K562 (cell line): ENCODE measurements around the gene POLR2J. TPM values are rescaled to one million over a fixed set of nuclear protein-coding genes. Genes with fewer than 3 reads are reported as not detected.
"Not testable (repeated sequence)": the region's sequence is repeated elsewhere in the genome, so short reads cannot be mapped to it uniquely, and the experiment has no call there.

Experiments used
- ATAC-seq: fragments of 200-7000 bp; cut with Tn5 transposase; 3 replicates; pipeline ENCODE4 v1.9.1; 2020; ENCODE audit warnings: moderate library complexity
- BruUV-seq: library from RNA; stranded (reverse); fragments of 400-500 nt; replicated peaks from 2 replicates; lab custom pipeline; 2021; lab: Mats Ljungman, UMichigan
- CTCF ChIA-PET: fragments of 300-600 bp; formaldehyde crosslinking; extraction: SDS; loops from one replicate; lab custom pipeline; 2021; ENCODE audit warnings: low intra/inter-chr PET ratio; lab: Yijun Ruan, JAX
- POLR2A ChIA-PET: fragments of 300-600, 350-650 bp; sonication (Branson Sonifier 250); formaldehyde crosslinking; extraction: SDS; loops from one replicate; lab custom pipeline; 2021; ENCODE audit warnings: antibody characterized with exemption, inconsistent platforms; lab: Yijun Ruan, JAX
- DNase-seq, 4 experiments: peaks; one replicate each; pipeline versions ENCODE4 v3.0.0 to v3.0.0-alpha.2; 2011 to 2018; ENCODE audit warnings: low spot score in 3 of 4, mixed read lengths in 3 of 4; ENCODE audit errors: extremely low read depth in 1 of 4
- FAIRE-seq: peaks from 2 replicates; lab custom pipeline; 2011; peaks lifted over from hg19 to GRCh38; lab: Jason Lieb, UNC
- H2AFZ ChIP-seq: 2 replicates; pipeline ENCODE4 v1.6.0; 2011; ENCODE audit warnings: low read depth, low read length, control low read depth, inconsistent platforms
- H3K27ac ChIP-seq: fragments of 200-600 bp; 3 replicates; pipeline ENCODE4 v1.8.0; 2011; ENCODE audit warnings: low read depth, mild to moderate bottlenecking, control low read depth, inconsistent platforms, low read length, moderate library complexity, mixed read lengths; ENCODE audit errors: extremely low read depth
- H3K27me3 ChIP-seq, 2 experiments: fragments of 300-600 bp in 1 of 2; 2 replicates in 1 of 2; 3 replicates in 1 of 2; pipeline versions ENCODE4 v1.6.0 to v1.8.0; 2011; ENCODE audit warnings: inconsistent platforms in 2 of 2, low read length in 2 of 2, mild to moderate bottlenecking in 1 of 2, mixed read lengths in 1 of 2, moderate library complexity in 1 of 2; ENCODE audit not compliant: control insufficient read depth in 2 of 2, insufficient read depth in 2 of 2
- H3K36me3 ChIP-seq: fragments of 300-600 bp; 3 replicates; pipeline ENCODE4 v1.8.0; 2011; ENCODE audit warnings: mild to moderate bottlenecking, low read length, inconsistent platforms; ENCODE audit not compliant: control insufficient read depth, insufficient read depth
- H3K4me1 ChIP-seq, 2 experiments: fragments of 200-600 bp in 1 of 2; replicated peaks in 1 of 2; 2 replicates in 1 of 2; 3 replicates in 1 of 2; pipeline versions ENCODE4 v1.5.1 to v1.8.0; 2011; ENCODE audit warnings: inconsistent platforms in 2 of 2, low read length in 2 of 2, mild to moderate bottlenecking in 1 of 2, mixed read lengths in 1 of 2, moderate library complexity in 1 of 2; ENCODE audit not compliant: control insufficient read depth in 2 of 2, insufficient read depth in 2 of 2
- H3K4me2 ChIP-seq: 2 replicates; pipeline ENCODE4 v1.6.1; 2011; ENCODE audit warnings: low read length, control low read depth, inconsistent platforms, mixed read lengths; ENCODE audit not compliant: insufficient read depth
- H3K4me3 ChIP-seq: fragments of 200-600 bp; sonication (generic), shearing (Covaris generic); 2 replicates; pipeline ENCODE4 v1.5.1; 2016; ENCODE audit warnings: control low read depth, inconsistent platforms
- H3K79me2 ChIP-seq: fragments of 200-600 bp; 3 replicates; pipeline ENCODE4 v1.8.0; 2011; ENCODE audit warnings: low read length, inconsistent platforms; ENCODE audit not compliant: control insufficient read depth, insufficient read depth
- H3K9ac ChIP-seq, 2 experiments: 2 replicates each; pipeline versions ENCODE4 v1.6.0 to v1.6.1; 2011; ENCODE audit warnings: low read depth in 2 of 2, low read length in 2 of 2, control low read depth in 1 of 2, inconsistent platforms in 1 of 2, mild to moderate bottlenecking in 1 of 2, mixed read lengths in 1 of 2; ENCODE audit not compliant: insufficient read depth in 1 of 2
- H3K9me1 ChIP-seq: one replicate; pipeline ENCODE4 v1.6.0; 2011; ENCODE audit warnings: inconsistent platforms, mild to moderate bottlenecking, low read length, moderate library complexity; ENCODE audit not compliant: control insufficient read depth, insufficient read depth
- H3K9me3 ChIP-seq: replicated peaks from 2 replicates; pipeline ENCODE4 v1.5.1; 2011; ENCODE audit warnings: low read depth, low read length, inconsistent platforms; ENCODE audit not compliant: control insufficient read depth, insufficient read depth
- H4K20me1 ChIP-seq: replicated peaks from 2 replicates; pipeline ENCODE4 v1.6.1; 2011; ENCODE audit warnings: low read length, inconsistent platforms, mixed read lengths; ENCODE audit not compliant: control insufficient read depth, insufficient read depth
- ARID2 ChIP-seq: fragments of 450-650 bp; IDR thresholded peaks from 2 replicates; pipeline ENCODE4 v1.6.1; 2017; ENCODE audit warnings: antibody characterized with exemption, mild to moderate bottlenecking
- CC2D1A ChIP-seq: fragments of 450-650 bp; IDR thresholded peaks from 2 replicates; pipeline ENCODE4 v1.6.1; 2017; ENCODE audit warnings: mild to moderate bottlenecking
- CTBP1 ChIP-seq: fragments of 450-650 bp; IDR thresholded peaks from 2 replicates; pipeline ENCODE4 v1.6.1; 2016; ENCODE audit warnings: borderline replicate concordance
- DEAF1 ChIP-seq: fragments of 450-650 bp; formaldehyde crosslinking; IDR thresholded peaks from 2 replicates; pipeline ENCODE4 v1.4.0; 2020; ENCODE audit warnings: mild to moderate bottlenecking, moderate library complexity
- ELF4 ChIP-seq: fragments of 450-650 bp; formaldehyde crosslinking; IDR thresholded peaks from 2 replicates; pipeline ENCODE4 v1.4.0; 2022; ENCODE audit warnings: missing genetic modification characterization
- HLTF ChIP-seq: fragments of 450-650 bp; IDR thresholded peaks from 2 replicates; pipeline ENCODE4 v1.6.1; 2016
- LARP7 ChIP-seq: fragments of 450-650 bp; IDR thresholded peaks from 2 replicates; pipeline ENCODE4 v1.6.1; 2016
- MAZ ChIP-seq, 2 experiments: fragments of 450-650 bp in 1 of 2; sonication (generic) in 1 of 2; formaldehyde crosslinking; IDR thresholded peaks in 1 of 2; conservative IDR thresholded peaks in 1 of 2; 2 replicates each; pipeline versions ENCODE4 v1.4.0 to v1.5.0; 2020; ENCODE audit warnings: mild to moderate bottlenecking in 1 of 2, missing genetic modification reagents in 1 of 2
- MTA3 ChIP-seq: fragments of 450-650 bp; formaldehyde crosslinking; IDR thresholded peaks from 2 replicates; pipeline ENCODE4 v1.6.1; 2017; ENCODE audit warnings: mild to moderate bottlenecking, borderline replicate concordance
- NR4A1 ChIP-seq, 2 experiments: fragments of 250-450 bp in 1 of 2; fragments of 450-650 bp in 1 of 2; sonication (Bioruptor Pico) in 1 of 2; IDR thresholded peaks; 2 replicates each; pipeline versions ENCODE4 v1.4.0 to v1.6.1; 2016 to 2020; ENCODE audit warnings: mild to moderate bottlenecking in 2 of 2, missing compliant biosample characterization in 1 of 2, missing genetic modification characterization in 1 of 2, moderate library complexity in 1 of 2
- PRDM10 ChIP-seq: fragments of 450-650 bp; IDR thresholded peaks from 2 replicates; pipeline ENCODE4 v1.6.1; 2018; ENCODE audit not compliant: partially characterized antibody
- RFX1 ChIP-seq: fragments of 450-650 bp; IDR thresholded peaks from 2 replicates; pipeline ENCODE4 v1.6.1; 2016; ENCODE audit warnings: mild to moderate bottlenecking, moderate library complexity
- SMAD4 ChIP-seq: fragments of 250-450 bp; sonication (Bioruptor Pico); conservative IDR thresholded peaks from 2 replicates; pipeline ENCODE4 v1.8.0; 2021; ENCODE audit warnings: inconsistent platforms, mild to moderate bottlenecking, moderate library complexity
- SMC3 ChIP-seq: conservative IDR thresholded peaks from 2 replicates; pipeline ENCODE4 v1.6.1; 2011; ENCODE audit warnings: low read depth, low read length, improper control_type of control experiment; ENCODE audit not compliant: insufficient read depth
- ZBTB26 ChIP-seq: fragments of 450-650 bp; formaldehyde crosslinking; IDR thresholded peaks from 2 replicates; pipeline ENCODE4 v1.4.0; 2022; ENCODE audit warnings: missing genetic modification characterization
- WGBS: fragments of 100-300 bp; shearing (Covaris generic); methylation state at CpG from one replicate; pipeline ENCODE4 v1.1.6; 2016; ENCODE audit warnings: low coverage, mixed read lengths; ENCODE audit not compliant: insufficient coverage; ENCODE audit errors: missing lambda C conversion rate; 5-methylcytosine and 5-hydroxymethylcytosine counted together
- in situ Hi-C: fragments of 300-500 bp; cut with MboI; formaldehyde crosslinking; loops from 4 replicates; pipeline ENCODE4 v1.15.0; 2018; ENCODE audit warnings: inconsistent platforms, mixed read lengths
- intact Hi-C: fragments of 100-400 bp; cut with micrococcal nuclease; formaldehyde crosslinking; loops from 2 replicates; pipeline ENCODE4 v1.14.2; 2022
- polyA plus RNA-seq, 8 experiments: library from polyadenylated mRNA; depleted of rRNA in 4 of 8; stranded (reverse) in 5 of 8; unstranded in 3 of 8; fragments of >200 nt; fragmentation: Nextera tagmentation in 2 of 8; fragmentation: Illumina TruSeq in 1 of 8; extraction: Ambion mirVana in 2 of 8; extraction: Trizol in 1 of 8; gene quantifications; 2 replicates each; pipeline versions ENCODE4 v1.2.1 to v1.2.3, GENCODE V29; 2011 to 2014; ENCODE audit warnings: inconsistent platforms in 1 of 8, missing spikeins in 1 of 8
- total RNA-seq, 7 experiments: library from RNA; depleted of rRNA in 6 of 7; stranded (reverse); fragments of >200 nt in 6 of 7; fragmentation: Illumina TruSeq in 2 of 7; extraction: Trizol in 2 of 7; gene quantifications; 2 replicates each; pipeline versions ENCODE4 v1.2.1 to v1.2.3, GENCODE V29; 2011 to 2021; ENCODE audit warnings: low replicate concordance in 1 of 7

The POLR2J gene
- total and polyA plus RNA-seq, 9 of the 15 experiments (the other 6 are each of a cell fraction or from before 2014, with no cell fraction given): 32.3 to 220 (median 113) TPM

GRCh38 chr7:102479982-102480637 is 1.4 kb upstream of the POLR2J start:
- FAIRE-seq; intact Hi-C loops; H3K9ac ChIP-seq; H3K4me3 ChIP-seq; H3K27ac ChIP-seq; H3K4me1 ChIP-seq; H3K9me3 ChIP-seq; H3K27me3 ChIP-seq; DNase-seq; BruUV-seq; H2AFZ ChIP-seq; CTCF ChIA-PET; H3K79me2 ChIP-seq; H3K36me3 ChIP-seq; POLR2A ChIA-PET; H3K4me2 ChIP-seq; H3K9me1 ChIP-seq; H4K20me1 ChIP-seq; TF ChIP-seq NR4A1 (CRISPR knock-in tag; IDR thresholded peaks at IDR 0.05): not testable (repeated sequence)
- peak; percentile 37 for ATAC-seq
- in situ Hi-C loops: loop anchor here (25.0 kb wide), 1 partner anchor 582 kb away; the partner anchor contains the start of gene FBXL13
- 1% methylated on average over 6 of the region's 11 CpGs for WGBS
- TF ChIP-seq RFX1 (peak; percentile 42; the same call in 1 of the 2 replicates), NR4A1 (tag; IDR thresholded peaks at IDR 0.05) (0 out of 2 replicates have a peak, but pooled peaks have one; percentile 29), HLTF (0 out of 2 replicates have a peak, but pooled peaks have one; percentile 56), MAZ (CRISPR knock-in tag; conservative IDR thresholded peaks at IDR 0.05 in 1 of 2, IDR thresholded peaks at IDR 0.05 in 1 of 2) (0 out of 4 replicates have a peak, but pooled peaks of 1 of the 2 experiments have one; percentile 29), ZBTB26 (CRISPR knock-in tag) (0 out of 2 replicates have a peak, but pooled peaks have one; percentile 37), LARP7 (0 out of 2 replicates have a peak, but pooled peaks have one; percentile 41), CC2D1A (peak; percentile 49; the same call in 1 of the 2 replicates), CTBP1 (peak; percentile 29; the same call in 1 of the 2 replicates), DEAF1 (CRISPR knock-in tag) (peak; percentile 46; the same call in 1 of the 2 replicates), MTA3 (0 out of 2 replicates have a peak, but pooled peaks have one; percentile 45), SMAD4 (CRISPR knock-in tag) (0 out of 2 replicates have a peak, but pooled peaks have one; percentile 22), PRDM10 (peak; percentile 70), ARID2 (peak; percentile 38; the same call in 1 of the 2 replicates), ELF4 (CRISPR knock-in tag) (0 out of 2 replicates have a peak, but pooled peaks have one; percentile 14), SMC3 (0 out of 2 replicates have a peak, but pooled peaks have one; percentile 12)
